Endothelial cell of umbilical vein (primary cell): Measurements from ENCODE around the gene CSNK1D.

Source experiments
- POLR2A ChIP-seq: IDR thresholded peaks from 2 replicates; pipeline ENCODE4 v1.6.1; 2012; ENCODE audit warnings: low read depth, mild to moderate bottlenecking, control low read depth, low read length
- POLR2AphosphoS5 ChIP-seq: IDR thresholded peaks from 2 replicates; pipeline ENCODE4 v1.6.1; 2012; ENCODE audit warnings: low read depth, mild to moderate bottlenecking, control low read depth, low read length, moderate library complexity; ENCODE audit not compliant: insufficient read depth
- TF ChIP-seq, protein P1 (sequence below), 2 donors: IDR thresholded peaks; 1 replicate in 1 of 2; 2 replicates in 1 of 2; pipeline ENCODE4 v1.5.1; 2011; ENCODE audit warnings: low read length in 2 of 2, mild to moderate bottlenecking in 2 of 2, moderate library complexity in 2 of 2, control low read depth in 1 of 2, inconsistent platforms in 1 of 2, low read depth in 1 of 2; ENCODE audit not compliant: insufficient read depth in 1 of 2; ENCODE audit errors: extremely low read depth in 1 of 2

DNA sequence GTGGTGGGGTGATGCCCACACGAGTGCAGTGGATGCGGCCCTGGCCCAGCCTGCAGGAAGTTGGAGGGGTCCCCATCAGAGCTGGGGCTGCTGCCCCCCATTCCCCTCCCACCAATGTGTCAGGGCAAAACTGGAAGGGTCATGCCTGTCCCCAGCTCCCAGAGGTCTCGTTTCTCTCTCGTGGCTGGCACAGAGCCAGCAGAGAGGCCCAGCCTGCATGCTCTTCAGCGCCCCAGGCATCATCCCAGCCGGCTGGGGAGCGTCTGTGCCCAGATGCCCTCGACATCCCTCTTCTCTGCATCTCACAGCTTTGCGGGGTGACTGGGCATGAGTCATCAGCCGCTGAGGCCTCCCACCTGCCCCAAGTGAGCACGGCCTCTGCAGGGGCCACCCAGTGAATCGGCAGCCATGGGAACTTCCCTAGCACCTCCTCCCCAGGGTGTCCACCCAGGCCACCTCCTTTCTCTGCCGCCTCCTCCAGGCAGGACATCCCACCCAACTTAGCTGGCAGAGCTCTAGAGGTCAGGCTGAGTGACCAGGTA lies 9.8 kb upstream of the CSNK1D start:
- TF ChIP-seq, protein P1, sequence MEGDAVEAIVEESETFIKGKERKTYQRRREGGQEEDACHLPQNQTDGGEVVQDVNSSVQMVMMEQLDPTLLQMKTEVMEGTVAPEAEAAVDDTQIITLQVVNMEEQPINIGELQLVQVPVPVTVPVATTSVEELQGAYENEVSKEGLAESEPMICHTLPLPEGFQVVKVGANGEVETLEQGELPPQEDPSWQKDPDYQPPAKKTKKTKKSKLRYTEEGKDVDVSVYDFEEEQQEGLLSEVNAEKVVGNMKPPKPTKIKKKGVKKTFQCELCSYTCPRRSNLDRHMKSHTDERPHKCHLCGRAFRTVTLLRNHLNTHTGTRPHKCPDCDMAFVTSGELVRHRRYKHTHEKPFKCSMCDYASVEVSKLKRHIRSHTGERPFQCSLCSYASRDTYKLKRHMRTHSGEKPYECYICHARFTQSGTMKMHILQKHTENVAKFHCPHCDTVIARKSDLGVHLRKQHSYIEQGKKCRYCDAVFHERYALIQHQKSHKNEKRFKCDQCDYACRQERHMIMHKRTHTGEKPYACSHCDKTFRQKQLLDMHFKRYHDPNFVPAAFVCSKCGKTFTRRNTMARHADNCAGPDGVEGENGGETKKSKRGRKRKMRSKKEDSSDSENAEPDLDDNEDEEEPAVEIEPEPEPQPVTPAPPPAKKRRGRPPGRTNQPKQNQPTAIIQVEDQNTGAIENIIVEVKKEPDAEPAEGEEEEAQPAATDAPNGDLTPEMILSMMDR (IDR thresholded peaks at IDR 0.05; ENCODE audit: extremely low read depth in 1 of 2, insufficient read depth in 1 of 2, low read depth in 1 of 2, low read length in 2 of 2) = no peak
- no peak for TF ChIP-seq POLR2A
- no peak for TF ChIP-seq POLR2AphosphoS5
